ENCODE results near the gene CLEC1B. TPM values are rescaled to one million over a fixed set of nuclear protein-coding genes. Genes with fewer than 3 reads are reported as not detected.

The CLEC1B gene
- total RNA-seq: not detected in 2 replicates

DNA sequence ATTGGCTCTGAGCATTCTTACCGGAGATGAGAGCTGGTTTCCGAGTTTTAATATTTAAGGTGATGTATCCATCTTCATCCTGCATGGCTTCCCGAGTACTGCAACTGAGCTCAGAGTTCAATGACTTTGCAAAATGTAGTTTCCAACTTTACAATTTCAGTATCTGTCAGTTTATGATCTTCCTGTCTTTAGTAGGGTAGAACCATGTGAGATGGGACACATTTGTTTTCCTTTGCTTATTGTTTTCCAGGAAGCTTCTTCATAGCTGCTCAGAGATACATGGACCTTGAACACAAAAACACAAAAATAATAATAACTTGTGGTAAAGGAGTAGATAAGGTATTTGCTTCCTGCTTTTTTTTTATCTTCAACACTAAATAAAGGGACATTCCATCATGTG is at the start of gene CLEC1B:
Gene CLEC1B, minus strand, starts transcription at position 106 of the 400 bp plus-strand sequence. Its CDS starts 21 bp downstream, at position 85.

DNA sequence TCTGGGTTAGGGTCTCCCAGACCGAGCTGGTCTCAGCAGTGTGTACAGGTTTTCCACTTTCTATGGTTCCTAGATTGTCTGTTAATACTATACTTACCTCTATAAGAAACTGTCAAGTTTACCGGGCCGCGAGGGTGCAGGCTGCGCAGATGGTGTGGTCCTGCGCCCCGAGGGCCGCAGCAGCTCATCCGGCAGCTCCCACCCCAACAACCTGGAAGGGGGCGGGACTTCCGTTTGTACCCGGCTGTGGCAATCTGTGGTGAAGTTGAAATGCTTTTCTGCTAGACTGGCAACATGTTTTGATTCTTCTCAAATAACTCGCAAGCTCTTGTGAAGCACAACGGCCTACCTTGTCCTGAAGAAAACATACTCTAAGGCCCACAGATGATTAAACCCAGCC is 31.5 kb upstream of the CLEC1B start, which contains the start of gene CLEC9A:
Gene CLEC9A, plus strand, starts transcription at position 237 of the 400 bp plus-strand sequence. CDS start 22,006 bp downstream, outside the sequence.

GRCh38 chr12:9971181-9971580 is 27.7 kb downstream of the CLEC1B start, which contains the start of gene CLEC12A:
Gene CLEC12A, plus strand, starts transcription at chr12:9971409. Its CDS starts 188 bp downstream, at chr12:9971597.

Other genes starting within 250 kb of the CLEC1B start
- not detected in 2 replicates for gene CD69, start 238.2 kb downstream of the CLEC1B start, total RNA-seq
- gene KLRF1, start 171.6 kb downstream of the CLEC1B start, total RNA-seq: not detected in 2 replicates
- 9.2 and 12.5 TPM in 2 replicates for gene CLEC2B, start 129.8 kb downstream of the CLEC1B start, total RNA-seq
- not detected in 2 replicates for gene KLRF2, start 117.6 kb downstream of the CLEC1B start, total RNA-seq
- not detected in 2 replicates for gene CLEC2A, start 66.8 kb downstream of the CLEC1B start, total RNA-seq
- gene CLEC12A, start 27.7 kb downstream of the CLEC1B start, total RNA-seq: not detected in 2 replicates
- gene CLEC12B, start 11.5 kb upstream of the CLEC1B start, total RNA-seq: not detected in 2 replicates
- not detected in 2 replicates for gene CLEC9A, start 31.6 kb upstream of the CLEC1B start, total RNA-seq
- gene CLEC1A, start 99.9 kb upstream of the CLEC1B start, total RNA-seq: 0.81 TPM in 1 of 2 replicates, not detected in the other
- not detected in 2 replicates for gene CLEC7A, start 131.1 kb upstream of the CLEC1B start, total RNA-seq
- not detected in 2 replicates for gene OLR1, start 173.0 kb upstream of the CLEC1B start, total RNA-seq
- gene TMEM52B, start 179.9 kb upstream of the CLEC1B start, total RNA-seq: not detected in 2 replicates
- gene GABARAPL1, start 213.8 kb upstream of the CLEC1B start, total RNA-seq: 35.6 and 38.3 TPM in 2 replicates